ENCODE data around the gene LILRB3.
"Not testable (repeated sequence)": the region's sequence is repeated elsewhere in the genome, so short reads cannot be mapped to it uniquely, and the experiment has no call there.

Gene LILRB3

GRCh38 chr19:54190503-54191010, 32.2 kb downstream of the LILRB3 start:
- no peak for TF ChIP-seq EZH2 (IDR thresholded peaks at IDR 0.05)
- TF ChIP-seq POLR2AphosphoS5 (IDR thresholded peaks at IDR 0.05; ENCODE audit: borderline replicate concordance, low read depth, low read length): peak; percentile 11
- peak; percentile 24 for TF ChIP-seq FOXP2 (optimal IDR thresholded peaks at IDR 0.05; ENCODE audit: control extremely low read depth, extremely low read length, insufficient read depth)
- DNase-seq (ENCODE audit: low read depth, low spot score): peak; percentile 98
- peaks cover 22% of the 10 kb centered on the region for H3K36me3 ChIP-seq (ENCODE audit: insufficient read depth, low read length)

GRCh38 chr19:54189735-54190502, 32.9 kb downstream of the LILRB3 start:
- Histone ChIP-seq H3K4me3 (peak overlapping the region; percentile 94), H3K27ac (peak overlapping the region; percentile 97), H3K9me3 (ENCODE audit: low read depth, low read length) (no peaks in the 10 kb centered on the region), H3K9ac (ENCODE audit: insufficient read length) (peak overlapping the region; percentile 97), H3K36me3 (ENCODE audit: insufficient read depth, low read length) (peaks cover 20% of the 10 kb centered on the region)
- peak; percentile 100 for DNase-seq (ENCODE audit: low read depth, low spot score)
- TF ChIP-seq EZH2 (IDR thresholded peaks at IDR 0.05) (no peak), FOXP2 (optimal IDR thresholded peaks at IDR 0.05; ENCODE audit: control extremely low read depth, extremely low read length, insufficient read depth) (peak; percentile 99), POLR2AphosphoS5 (IDR thresholded peaks at IDR 0.05; ENCODE audit: borderline replicate concordance, low read depth, low read length) (peak; percentile 80)

More at GRCh38 chr19:54190503-54191010, 32.2 kb downstream of the LILRB3 start:
- Histone ChIP-seq H3K9ac (ENCODE audit: insufficient read length) (peak overlapping the region; percentile 97), H3K9me3 (ENCODE audit: low read depth, low read length) (no peaks in the 10 kb centered on the region), H3K4me3 (peak overlapping the region; percentile 88), H3K27ac (peak overlapping the region; percentile 97)

GRCh38 chr19:54189145-54189734, 33.6 kb downstream of the LILRB3 start, which contains the start of gene MBOAT7:
TSS of gene MBOAT7 (minus strand) at chr19:54189580. CDS start at chr19:54188508, 1,072 bp downstream.
- Histone ChIP-seq H3K4me3 (peak within 1 kb of the TSS; percentile 94), H3K9me3 (ENCODE audit: low read depth, low read length) (no peaks in the 10 kb centered on the region), H3K36me3 (ENCODE audit: insufficient read depth, low read length) (peaks cover 13% of the 10 kb centered on the region), H3K27ac (peak within 1 kb of the TSS; percentile 97), H3K9ac (ENCODE audit: insufficient read length) (peak within 1 kb of the TSS; percentile 97)
- DNase-seq (ENCODE audit: low read depth, low spot score): no peak
- peak; percentile 87 for TF ChIP-seq POLR2AphosphoS5 (IDR thresholded peaks at IDR 0.05; ENCODE audit: borderline replicate concordance, low read depth, low read length)
- no peak for TF ChIP-seq FOXP2 (optimal IDR thresholded peaks at IDR 0.05; ENCODE audit: control extremely low read depth, extremely low read length, insufficient read depth)
- TF ChIP-seq EZH2 (IDR thresholded peaks at IDR 0.05): no peak

GRCh38 chr19:54188215-54188871, 34.5 kb downstream of the LILRB3 start:
- H3K27ac ChIP-seq: no peak overlapping the region
- no peak for TF ChIP-seq FOXP2 (optimal IDR thresholded peaks at IDR 0.05; ENCODE audit: control extremely low read depth, extremely low read length, insufficient read depth)
- no peak for TF ChIP-seq EZH2 (IDR thresholded peaks at IDR 0.05)
- TF ChIP-seq POLR2AphosphoS5 (IDR thresholded peaks at IDR 0.05; ENCODE audit: borderline replicate concordance, low read depth, low read length): no peak
- H3K9ac ChIP-seq (ENCODE audit: insufficient read length): peak overlapping the region; percentile 94
- peaks cover 5% of the 10 kb centered on the region for H3K36me3 ChIP-seq (ENCODE audit: insufficient read depth, low read length)
- no peak for DNase-seq (ENCODE audit: low read depth, low spot score)
- H3K9me3 ChIP-seq (ENCODE audit: low read depth, low read length): no peaks in the 10 kb centered on the region
- H3K4me3 ChIP-seq: peak overlapping the region; percentile 94

GRCh38 chr19:54186934-54187381, 35.8 kb downstream of the LILRB3 start:
- H3K27ac ChIP-seq: no peak overlapping the region
- DNase-seq (ENCODE audit: low read depth, low spot score): no peak
- no peak overlapping the region for H3K4me3 ChIP-seq
- no peaks in the 10 kb centered on the region; the same call in 1 of the 2 replicates for H3K36me3 ChIP-seq (ENCODE audit: insufficient read depth, low read length)
- no peaks in the 10 kb centered on the region for H3K9me3 ChIP-seq (ENCODE audit: low read depth, low read length)
- TF ChIP-seq POLR2AphosphoS5 (IDR thresholded peaks at IDR 0.05; ENCODE audit: borderline replicate concordance, low read depth, low read length): no peak
- no peak for TF ChIP-seq EZH2 (IDR thresholded peaks at IDR 0.05)
- TF ChIP-seq FOXP2 (optimal IDR thresholded peaks at IDR 0.05; ENCODE audit: control extremely low read depth, extremely low read length, insufficient read depth): no peak
- no peak overlapping the region for H3K9ac ChIP-seq (ENCODE audit: insufficient read length)

GRCh38 chr19:54186351-54186750, 36.5 kb downstream of the LILRB3 start:
- no peak for DNase-seq (ENCODE audit: low read depth, low spot score)
- TF ChIP-seq POLR2AphosphoS5 (IDR thresholded peaks at IDR 0.05; ENCODE audit: borderline replicate concordance, low read depth, low read length): no peak
- no peak for TF ChIP-seq FOXP2 (optimal IDR thresholded peaks at IDR 0.05; ENCODE audit: control extremely low read depth, extremely low read length, insufficient read depth)
- no peak for TF ChIP-seq EZH2 (IDR thresholded peaks at IDR 0.05)
- Histone ChIP-seq H3K9me3 (ENCODE audit: low read depth, low read length) (no peaks in the 10 kb centered on the region), H3K9ac (ENCODE audit: insufficient read length) (no peak overlapping the region), H3K4me3 (no peak overlapping the region), H3K36me3 (ENCODE audit: insufficient read depth, low read length) (no peaks in the 10 kb centered on the region; the same call in 1 of the 2 replicates), H3K27ac (no peak overlapping the region)

GRCh38 chr19:54183431-54183830, 39.4 kb downstream of the LILRB3 start:
- peaks cover 2% of the 10 kb centered on the region; the same call in 1 of the 2 replicates for H3K36me3 ChIP-seq (ENCODE audit: insufficient read depth, low read length)
- H3K4me3 ChIP-seq: no peak overlapping the region
- H3K9me3 ChIP-seq (ENCODE audit: low read depth, low read length): no peaks in the 10 kb centered on the region
- H3K27ac ChIP-seq: no peak overlapping the region
- no peak for DNase-seq (ENCODE audit: low read depth, low spot score)
- H3K9ac ChIP-seq (ENCODE audit: insufficient read length): no peak overlapping the region
- no peak for TF ChIP-seq EZH2 (IDR thresholded peaks at IDR 0.05)
- TF ChIP-seq POLR2AphosphoS5 (IDR thresholded peaks at IDR 0.05; ENCODE audit: borderline replicate concordance, low read depth, low read length): no peak
- TF ChIP-seq FOXP2 (optimal IDR thresholded peaks at IDR 0.05; ENCODE audit: control extremely low read depth, extremely low read length, insufficient read depth): no peak

- H3K27ac ChIP-seq; H3K9me3 ChIP-seq (ENCODE audit: low read depth, low read length); H3K36me3 ChIP-seq (ENCODE audit: insufficient read depth, low read length); H3K9ac ChIP-seq (ENCODE audit: insufficient read length); DNase-seq (ENCODE audit: low read depth, low spot score); H3K4me3 ChIP-seq: not testable (repeated sequence)
These were observed 40.9 kb downstream of the LILRB3 start for GRCh38 chr19:54181894-54182293.
